ENCODE measurements around the gene TSPAN4.

The TSPAN4 gene

DNA sequence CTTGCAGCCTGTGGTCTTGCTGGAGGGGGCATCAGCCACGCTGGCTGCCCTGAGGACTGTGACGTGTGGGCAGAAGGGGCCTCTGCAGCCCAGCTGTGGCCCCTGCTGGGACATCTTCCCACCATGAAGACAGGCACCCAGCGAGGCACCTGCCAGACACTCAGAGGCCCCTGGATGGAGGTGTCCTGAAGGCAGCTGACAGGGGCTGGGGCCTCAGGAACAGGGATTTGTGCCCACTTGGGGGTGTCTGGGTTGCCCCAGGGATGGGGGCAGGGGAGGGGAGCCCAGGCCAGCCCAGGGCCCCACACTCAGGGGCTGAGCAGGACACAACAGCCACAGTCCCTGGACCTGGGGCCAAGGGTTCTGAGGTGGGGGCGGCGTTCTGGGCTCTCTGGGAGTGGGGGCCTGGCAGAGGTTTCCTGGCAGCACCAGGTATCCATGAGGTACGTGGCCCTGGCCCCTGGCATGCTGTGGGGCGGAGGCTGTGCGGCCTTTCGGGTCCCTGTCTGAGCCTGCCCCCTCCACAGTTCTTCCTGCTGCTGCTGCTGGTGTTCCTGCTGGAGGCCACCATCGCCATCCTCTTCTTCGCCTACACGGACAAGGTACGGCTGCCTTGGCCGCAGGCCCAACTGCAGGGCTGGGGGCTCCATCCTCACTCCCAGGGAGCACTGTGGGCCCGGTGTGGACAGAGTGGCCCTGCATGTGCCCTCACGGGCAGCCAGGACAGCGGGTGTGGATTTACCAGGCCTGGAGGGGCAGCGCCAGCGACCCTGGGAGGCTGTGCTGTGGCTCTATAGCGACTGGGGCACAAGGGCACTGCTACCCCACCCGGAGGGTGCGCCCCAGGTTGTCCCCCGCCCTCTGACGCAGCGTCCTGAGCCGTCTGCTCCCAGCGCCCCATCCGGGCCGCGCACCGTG is 21.5 kb downstream of the TSPAN4 start:
- DNase-seq (ENCODE audit: low read depth, low spot score), result no peak

DNA sequence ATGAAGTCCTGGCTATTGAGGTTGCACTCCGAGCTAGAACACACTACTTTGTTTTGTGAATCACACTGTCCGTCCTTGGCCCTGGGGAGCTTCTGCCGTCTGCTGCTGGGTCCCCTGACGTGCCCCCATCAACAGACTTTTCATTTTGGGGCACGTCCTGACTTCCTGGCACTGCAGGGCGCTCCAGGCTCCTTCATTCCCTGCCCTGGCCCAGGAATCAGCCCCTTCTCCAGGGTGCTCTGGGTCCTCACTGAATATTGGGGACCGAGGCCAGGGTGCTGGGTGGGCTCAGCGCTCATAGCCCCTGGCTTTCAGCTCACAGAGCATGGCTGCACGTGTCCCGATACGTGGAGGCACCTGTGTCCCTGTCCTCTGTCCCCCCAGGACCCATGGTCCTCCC is 22.2 kb downstream of the TSPAN4 start:
- no peak for DNase-seq (ENCODE audit: low read depth, low spot score)

DNA sequence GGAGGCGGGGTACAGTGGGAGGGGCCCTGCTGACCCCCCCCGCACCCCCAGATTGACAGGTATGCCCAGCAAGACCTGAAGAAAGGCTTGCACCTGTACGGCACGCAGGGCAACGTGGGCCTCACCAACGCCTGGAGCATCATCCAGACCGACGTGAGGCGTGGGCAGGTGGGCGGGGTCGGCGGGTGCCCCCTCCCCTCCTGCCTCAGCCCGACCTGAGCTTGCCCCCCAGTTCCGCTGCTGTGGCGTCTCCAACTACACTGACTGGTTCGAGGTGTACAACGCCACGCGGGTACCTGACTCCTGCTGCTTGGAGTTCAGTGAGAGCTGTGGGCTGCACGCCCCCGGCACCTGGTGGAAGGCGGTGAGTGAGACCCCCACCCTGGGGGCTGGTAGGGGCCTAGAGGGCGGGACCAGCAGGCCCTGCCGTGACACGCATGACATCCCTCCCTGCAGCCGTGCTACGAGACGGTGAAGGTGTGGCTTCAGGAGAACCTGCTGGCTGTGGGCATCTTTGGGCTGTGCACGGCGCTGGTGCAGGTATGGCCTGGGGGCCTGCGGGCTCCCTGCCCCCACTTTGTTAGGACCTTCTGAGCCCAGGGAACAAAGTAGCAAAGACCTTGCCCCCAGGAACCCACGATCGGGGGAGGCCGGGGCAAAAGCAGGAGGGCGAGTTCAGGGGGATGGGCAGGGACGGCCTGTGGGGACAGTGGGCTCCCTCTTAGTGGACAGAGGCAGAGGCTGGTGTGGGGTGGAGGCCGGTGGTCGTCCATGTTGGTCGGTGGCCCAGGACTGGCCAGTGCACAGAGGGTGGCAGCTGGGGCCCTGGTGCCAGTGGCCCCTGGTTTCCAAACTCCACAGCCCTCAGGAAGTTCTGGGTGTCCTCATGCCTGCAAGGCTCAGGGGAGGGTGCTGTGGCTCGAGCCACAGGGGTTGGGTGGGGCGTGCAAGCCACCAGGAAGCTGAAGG is 23.1 kb downstream of the TSPAN4 start:
- no peak for DNase-seq (ENCODE audit: low read depth, low spot score)

DNA sequence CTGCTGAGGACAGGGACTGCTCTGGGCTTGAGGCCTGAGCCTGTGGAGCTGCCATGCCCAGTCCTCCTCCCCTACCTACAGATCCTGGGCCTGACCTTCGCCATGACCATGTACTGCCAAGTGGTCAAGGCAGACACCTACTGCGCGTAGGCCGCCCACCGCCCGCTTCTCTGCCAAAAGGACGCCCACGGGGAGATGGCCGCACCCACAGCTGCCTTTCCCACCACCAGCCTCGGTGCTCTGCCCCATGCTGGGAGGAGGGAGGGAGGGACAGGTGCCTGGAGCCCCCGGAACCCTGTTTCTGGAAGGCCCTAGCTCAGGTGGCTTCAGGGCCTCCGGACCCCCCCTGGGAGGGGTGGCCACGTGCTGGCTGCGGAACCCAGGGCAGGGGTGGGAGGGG is 23.8 kb downstream of the TSPAN4 start:
- no peak for DNase-seq (ENCODE audit: low read depth, low spot score)

DNA sequence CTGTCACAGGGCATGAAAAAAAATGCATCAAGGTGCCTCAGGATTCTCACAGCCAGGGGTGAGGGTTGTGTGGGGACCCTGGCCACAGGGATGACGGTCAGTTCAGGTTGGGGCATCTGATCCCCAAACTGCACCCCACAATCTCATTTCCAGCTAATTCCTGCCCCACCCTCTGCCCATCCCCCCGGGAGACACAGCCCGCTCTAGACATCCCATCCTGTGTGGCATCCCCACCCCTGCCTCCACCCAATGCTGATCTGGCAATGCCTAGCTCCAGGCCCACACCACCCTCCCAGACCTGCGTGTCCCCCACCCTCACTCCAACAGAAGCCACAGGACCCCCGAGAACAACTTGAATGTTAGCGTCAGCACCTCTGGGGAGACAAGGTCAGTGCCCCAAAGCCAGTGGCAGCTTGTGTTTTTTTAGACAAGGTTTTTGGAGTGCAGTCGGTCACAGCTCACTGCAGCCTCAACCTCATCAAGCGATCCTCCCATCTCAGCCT is 25.3 kb downstream of the TSPAN4 start:
- DNase-seq (ENCODE audit: low read depth, low spot score), result no peak

DNA sequence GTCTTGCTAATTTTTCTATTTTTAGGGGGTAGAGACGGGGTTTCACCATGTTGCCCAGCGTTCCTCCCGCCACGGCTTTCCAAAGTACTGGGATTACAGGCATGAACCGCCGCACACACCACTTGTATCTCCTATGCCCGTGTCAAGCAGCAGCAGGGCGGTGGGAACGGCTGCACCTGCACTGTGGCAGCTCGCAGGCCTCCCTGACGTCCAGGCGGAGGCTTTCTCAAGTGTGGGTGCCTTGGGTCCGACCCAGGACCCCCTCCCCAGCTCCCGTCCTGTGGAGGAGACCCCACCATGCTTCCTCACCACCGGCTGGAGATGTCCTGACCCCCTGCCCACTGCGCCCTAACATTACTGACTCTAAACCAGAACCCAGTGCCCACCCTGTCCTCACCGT is 25.7 kb downstream of the TSPAN4 start:
- no peak for DNase-seq (ENCODE audit: low read depth, low spot score)

DNA sequence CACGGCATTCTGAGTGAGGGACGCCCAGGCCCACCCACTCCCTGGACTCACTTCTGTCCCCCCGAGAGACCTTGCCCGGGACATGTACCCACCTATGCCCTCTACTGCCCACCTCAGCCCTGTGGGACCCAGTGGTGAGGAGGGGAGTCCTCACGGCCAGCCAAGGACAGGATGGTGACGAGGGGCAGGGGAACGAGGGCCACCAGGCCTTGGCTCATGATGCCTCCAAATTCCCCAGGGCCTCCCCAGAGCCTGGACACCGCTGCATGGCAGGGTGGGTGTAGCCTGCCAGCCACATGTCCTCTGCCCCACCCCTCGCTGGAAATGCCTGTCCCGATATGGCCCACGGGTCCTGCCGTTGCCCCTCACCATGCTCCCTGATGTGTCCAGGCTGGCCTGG is 26.1 kb downstream of the TSPAN4 start:
- no peak for DNase-seq (ENCODE audit: low read depth, low spot score)

DNA sequence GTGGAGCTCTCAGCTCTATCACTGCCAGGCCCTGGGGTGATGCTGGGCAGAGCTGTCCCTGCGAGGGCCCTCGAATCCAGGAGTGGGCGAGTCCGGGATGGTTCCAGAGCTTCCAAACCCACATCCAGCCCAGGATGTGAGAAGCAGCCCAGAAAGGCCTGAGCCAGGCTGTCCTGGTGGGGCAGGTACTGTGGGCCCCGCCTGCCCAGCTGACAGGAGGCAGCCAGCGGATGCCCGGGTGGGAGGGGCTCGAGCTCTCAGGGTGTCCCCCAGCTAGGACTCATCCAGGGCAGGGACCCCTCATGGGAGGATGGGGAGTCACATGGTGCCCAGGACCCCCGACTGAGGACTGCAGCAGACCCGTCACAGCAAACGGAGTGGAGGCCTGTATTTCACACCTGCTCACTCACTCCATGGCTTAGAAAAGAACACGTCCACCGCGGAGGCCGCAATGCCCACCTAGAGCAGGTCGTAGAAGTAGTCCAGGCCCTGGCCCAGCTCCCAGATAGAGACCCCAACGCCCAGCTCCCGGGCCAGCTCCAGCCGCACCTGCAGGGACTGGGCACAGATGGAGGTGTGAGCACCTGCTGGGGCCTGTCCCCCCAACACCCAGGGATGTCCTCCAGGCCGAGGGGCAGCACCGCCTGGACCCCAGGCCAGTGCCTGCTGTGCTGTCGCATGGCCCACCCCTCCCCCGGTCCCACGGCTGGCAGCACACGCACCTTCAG is 26.9 kb downstream of the TSPAN4 start:
- no peak for DNase-seq (ENCODE audit: low read depth, low spot score)

DNA sequence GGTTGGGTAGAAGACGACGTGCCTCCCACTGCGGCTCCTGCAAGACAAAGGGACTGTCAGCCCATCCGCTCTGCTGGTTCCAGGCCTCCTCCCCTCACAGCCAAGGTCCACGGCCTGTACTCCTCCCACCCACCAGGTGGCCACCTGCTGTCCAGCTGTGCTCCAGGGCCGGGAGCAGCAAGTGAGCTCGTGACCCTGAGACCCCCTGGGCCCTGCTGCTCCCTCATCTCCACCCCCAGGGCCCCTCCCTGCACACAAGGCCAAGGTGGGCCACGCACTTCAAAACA is 27.4 kb downstream of the TSPAN4 start:
- DNase-seq (ENCODE audit: low read depth, low spot score), result no peak

DNA sequence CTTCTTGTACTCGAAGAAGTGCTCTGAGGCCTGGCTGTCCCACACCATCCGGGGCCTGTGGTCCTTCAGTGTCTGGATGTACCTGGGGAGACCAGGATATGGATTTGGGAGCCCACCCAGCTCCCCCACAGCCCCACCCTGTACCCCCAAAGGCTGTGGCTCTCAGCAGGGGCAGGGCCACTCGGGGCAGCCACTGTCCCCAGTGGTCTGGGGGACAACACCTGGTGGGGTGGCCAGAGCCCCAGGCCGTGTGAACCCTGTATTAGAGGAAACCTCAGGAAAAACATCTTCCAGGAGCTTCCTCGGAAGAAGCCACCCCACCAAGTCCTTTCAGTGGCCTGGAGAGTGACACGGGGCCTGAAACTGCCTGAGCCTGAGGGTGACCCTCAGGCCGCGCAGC is 27.8 kb downstream of the TSPAN4 start:
- DNase-seq (ENCODE audit: low read depth, low spot score), result no peak

DNA sequence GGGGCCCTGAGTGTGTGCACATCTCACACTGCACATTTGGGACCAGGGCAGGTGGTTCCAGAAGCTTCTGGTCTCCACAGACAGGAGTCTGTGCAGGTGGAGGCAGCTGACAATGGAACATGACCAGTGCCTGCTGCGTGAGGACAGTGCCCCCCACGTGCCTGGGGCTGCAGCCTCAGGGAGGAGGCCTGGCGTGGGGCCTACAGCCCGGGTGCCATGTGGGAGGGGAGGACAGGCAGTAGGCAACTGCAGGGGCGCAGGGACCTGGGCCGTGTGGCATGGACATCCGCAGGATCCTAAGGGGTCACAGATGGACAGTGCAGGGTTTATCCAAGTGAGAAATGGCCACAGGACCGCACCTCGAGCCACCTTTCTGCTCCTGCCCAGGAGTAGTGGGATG is 28.8 kb downstream of the TSPAN4 start:
- no peak for DNase-seq (ENCODE audit: low read depth, low spot score)

DNA sequence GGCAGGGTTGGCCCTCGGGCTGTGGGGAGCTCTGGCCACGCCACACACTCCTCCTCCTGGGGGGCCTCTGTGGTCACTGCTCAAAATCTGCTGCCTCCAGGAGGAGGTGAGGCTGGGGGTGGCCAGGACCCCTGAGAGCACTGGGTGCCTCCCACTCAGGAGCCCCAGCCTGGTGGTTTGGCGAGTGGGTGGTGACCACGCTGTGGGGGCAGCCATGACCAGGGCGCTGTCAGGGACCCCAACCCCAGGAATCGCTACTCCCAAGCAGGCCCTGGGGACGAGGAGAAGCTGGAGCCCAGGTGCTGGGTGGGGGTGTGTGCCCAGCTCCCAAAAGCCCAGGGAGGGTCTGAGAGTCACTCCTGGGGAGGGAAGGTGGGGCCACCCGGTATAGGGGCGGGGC is 30.1 kb downstream of the TSPAN4 start:
- no peak for DNase-seq (ENCODE audit: low read depth, low spot score)

DNA sequence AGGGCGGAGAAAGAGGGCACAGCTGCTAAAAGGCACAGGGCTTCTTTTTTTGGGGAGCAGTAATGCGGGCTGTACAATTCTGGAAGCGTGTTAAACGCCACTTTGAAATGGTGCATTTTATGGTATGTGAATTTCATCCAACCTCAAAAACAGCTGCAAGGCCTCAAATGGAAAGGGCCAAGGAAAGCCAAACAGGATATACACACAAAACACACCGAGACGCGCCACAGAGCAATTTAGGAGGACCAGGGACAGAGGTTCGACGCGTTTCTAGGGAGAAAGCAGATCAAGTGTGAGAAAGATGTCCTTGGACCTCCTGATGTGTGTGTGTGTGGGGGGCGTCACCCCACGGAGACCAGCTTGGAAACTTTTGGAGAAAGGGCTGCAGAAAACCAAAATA is 31.1 kb downstream of the TSPAN4 start:
- no peak for DNase-seq (ENCODE audit: low read depth, low spot score)

DNA sequence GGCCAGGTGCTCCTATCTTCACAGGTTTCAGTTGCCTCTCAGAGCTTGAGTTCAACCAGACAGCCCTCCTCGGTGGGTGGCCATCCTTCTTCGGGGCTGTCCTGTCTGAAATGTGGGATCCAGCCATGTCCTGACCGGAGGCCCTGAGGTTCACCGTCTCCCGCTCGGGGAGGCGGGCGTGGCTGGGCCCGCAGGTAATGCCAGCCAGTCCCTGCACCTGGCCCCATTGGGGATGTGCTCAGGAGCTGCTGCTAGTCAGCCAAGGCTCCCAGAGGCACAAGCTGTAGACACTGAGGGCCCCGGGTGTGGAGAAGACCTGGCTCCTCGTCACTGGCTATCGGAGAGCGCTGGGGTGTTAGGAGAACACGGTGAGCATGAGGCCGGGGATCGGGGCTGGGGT is 32.6 kb downstream of the TSPAN4 start:
- DNase-seq (ENCODE audit: low read depth, low spot score), result no peak

DNA sequence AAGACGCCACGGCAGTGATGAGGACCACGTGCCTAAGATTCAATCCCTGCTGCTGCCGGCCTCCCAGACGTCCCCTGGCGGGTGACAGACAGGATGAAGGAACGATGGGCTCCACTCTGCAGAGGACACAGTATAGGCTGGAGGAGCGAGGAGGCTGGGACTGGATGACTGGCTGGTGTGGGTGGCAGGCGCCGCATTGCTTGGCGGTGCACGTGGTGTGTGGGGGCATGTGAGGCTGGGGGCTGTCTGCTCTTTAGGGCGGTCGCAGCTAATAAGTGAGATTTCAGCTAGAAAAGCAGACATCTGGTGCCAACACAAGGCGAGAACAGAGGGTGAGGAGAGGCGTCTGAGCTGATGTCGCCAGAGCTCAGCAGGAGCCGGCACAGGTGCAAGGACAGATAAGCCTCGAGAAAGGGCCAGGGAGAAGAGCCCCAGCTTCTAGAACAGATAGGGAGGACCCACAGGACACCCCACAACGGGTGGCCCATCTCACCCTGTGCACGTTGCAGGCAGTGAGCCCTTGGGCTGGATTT is 33.2 kb downstream of the TSPAN4 start:
- DNase-seq (ENCODE audit: low read depth, low spot score), result no peak

DNA sequence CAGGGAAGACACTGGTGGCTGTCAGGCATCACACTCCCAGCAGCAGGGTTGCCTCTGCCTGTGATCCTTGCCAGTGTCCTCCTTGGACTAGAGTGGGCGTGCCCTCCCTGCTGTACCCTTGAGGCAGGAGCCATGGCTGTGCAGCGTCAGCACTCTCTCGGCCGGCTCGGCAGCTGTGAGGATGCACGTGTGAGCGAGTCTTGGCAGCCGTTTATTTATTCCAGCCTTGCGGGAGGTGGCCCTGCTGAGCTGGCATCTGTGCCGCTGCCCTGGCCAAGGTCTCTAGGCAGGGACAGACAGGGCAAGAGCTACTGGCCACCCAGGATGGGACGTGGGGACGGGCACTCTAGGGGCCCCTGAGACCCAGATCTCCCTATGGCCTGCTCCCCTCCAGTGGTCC is 33.9 kb downstream of the TSPAN4 start:
- DNase-seq (ENCODE audit: low read depth, low spot score), result no peak

DNA sequence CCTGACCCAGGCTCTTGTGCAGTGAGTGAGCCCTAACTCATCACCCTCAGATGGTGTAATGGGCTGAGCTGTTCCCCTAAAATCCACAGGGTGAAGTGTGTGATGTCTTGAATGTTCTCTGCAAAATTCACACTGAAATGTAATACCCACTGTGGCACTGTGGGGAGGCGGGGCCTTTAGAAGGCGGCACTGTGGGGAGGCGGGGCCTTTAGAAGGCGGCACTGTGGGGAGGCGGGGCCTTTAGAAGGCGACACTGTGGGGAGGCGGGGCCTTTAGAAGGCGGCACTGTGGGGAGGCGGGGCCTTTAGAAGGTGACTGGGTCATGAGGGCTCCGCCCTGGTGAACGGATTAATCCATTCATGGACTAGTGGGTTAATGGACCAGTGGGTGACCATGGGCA is 34.9 kb downstream of the TSPAN4 start:
- no peak for DNase-seq (ENCODE audit: low read depth, low spot score)

DNA sequence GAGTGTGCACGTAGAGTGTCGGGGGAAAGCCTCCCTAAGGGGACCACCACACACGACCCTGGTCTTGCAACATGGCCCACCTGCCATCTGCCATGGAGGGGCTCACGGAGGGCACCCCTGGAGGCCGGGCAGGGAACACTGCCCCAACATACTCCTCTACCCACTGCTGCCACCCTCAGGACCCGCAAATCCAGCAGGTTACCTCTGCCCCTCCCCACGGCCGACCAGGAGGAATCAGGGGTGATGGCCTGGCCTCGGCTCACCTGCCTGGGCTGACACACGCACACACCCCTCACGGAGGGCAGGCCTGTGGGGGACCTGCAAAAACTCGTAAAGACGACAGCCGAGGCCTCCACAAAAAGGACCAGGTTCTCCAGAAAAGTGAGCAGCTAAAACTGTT is 37.8 kb downstream of the TSPAN4 start:
- DNase-seq (ENCODE audit: low read depth, low spot score), result no peak

DNA sequence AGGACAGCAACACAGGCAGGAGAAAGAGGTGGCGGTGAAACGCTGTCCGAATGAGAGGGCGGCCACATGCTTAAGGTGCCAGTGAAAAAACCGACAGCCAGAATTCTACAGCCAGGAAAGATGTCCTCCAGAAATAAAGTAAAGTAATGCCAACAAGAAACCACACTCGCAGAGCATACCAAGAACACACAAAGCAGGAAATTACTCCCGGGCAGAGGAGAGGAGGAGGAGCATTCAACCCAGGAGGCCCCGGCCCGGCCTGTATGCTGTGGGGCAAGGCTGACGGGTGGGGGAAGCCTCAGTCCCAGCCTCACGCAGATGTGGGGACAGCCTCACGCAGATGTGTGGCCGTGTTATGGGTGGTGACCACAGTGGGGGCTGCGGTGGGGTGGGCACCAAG is 39.9 kb downstream of the TSPAN4 start:
- no peak for DNase-seq (ENCODE audit: low read depth, low spot score)

DNA sequence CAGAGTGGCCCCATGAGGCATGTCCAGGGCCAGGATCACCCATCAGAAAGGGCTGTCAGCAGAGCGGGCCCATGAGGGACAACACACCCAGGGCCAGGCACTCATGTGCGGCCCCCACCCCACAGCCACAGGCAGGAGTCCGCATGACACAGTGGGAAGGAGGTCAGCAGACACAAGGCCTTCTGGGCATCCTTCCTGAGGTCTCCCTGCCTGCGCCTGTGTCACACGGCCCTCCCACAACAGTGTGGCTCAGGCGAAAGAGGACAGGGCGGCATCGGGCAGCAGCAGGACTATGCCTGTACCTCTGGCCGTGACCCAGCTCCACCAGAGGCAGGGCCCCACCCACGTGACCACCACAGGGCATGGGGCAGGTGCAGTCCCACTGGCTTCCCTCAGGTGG is 40.9 kb downstream of the TSPAN4 start:
- no peak for DNase-seq (ENCODE audit: low read depth, low spot score)

DNA sequence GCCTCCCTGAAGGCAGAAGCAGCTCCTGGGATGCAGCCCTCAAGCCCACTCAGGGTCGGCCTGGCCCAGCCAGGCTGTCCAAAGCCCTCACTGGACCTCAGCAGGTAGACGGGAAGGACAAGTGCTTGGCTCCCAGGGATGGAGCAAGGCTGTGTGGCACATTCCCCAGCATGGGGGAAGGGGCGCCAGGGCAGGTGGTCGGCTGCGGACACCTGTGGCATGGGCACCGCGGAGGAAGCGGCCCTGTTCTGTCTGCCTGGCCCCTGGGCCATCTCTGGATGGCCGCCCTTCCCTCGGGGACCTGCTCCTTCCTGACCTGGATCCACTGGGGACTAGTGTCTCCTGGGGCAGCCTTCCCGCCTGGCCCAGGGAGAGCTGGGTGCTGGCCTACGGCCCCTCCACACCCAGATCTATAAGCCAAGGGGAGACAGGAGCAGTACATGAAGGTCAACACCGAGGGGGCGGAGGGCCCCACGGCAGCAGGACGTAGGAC is 42.0 kb downstream of the TSPAN4 start:
- DNase-seq (ENCODE audit: low read depth, low spot score), result no peak

DNA sequence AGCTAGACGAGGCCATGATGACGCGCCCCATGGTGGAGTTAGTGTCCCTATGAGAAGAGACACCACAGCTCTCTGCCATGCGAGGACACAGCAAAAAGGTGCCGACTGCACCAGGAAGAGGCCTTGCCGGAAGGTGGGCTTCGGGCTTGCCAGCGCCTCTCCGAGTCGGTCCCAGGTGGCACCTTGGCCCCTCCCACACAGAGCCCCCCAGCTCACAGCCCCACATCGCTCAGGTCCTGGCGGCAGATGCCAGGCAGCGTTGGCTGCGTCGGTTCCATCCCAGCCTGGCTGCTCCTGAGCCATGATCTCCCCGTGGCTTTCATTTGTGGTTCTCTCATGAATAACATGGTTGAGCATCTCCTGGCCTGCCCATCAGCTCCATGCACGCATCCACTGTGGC is 43.9 kb downstream of the TSPAN4 start:
- DNase-seq (ENCODE audit: low read depth, low spot score), result no peak

All from activated naive CD8-positive, alpha-beta T cell treated with anti-CD3 and anti-CD28 coated beads, Interleukin-2, amount 50 U/mL, for 16 hours (primary cell).